ENCODE results near the gene SPATA6L.
A peak's percentile ranks its signal among the peaks of the same experiment; 100 is the strongest.
"Not testable (repeated sequence)": the region's sequence is repeated elsewhere in the genome, so short reads cannot be mapped to it uniquely, and the experiment has no call there.

The SPATA6L gene

GRCh38 chr9:4674783-4675182, 8.5 kb upstream of the SPATA6L start:
- no peak for DNase-seq (ENCODE audit: low spot score)

- DNase-seq (ENCODE audit: low spot score): no peak
Measured at GRCh38 chr9:4671737-4672136, 5.5 kb upstream of the SPATA6L start.

- DNase-seq (ENCODE audit: low spot score): no peak
Measured at GRCh38 chr9:4670591-4670990, 4.3 kb upstream of the SPATA6L start.

- no peak for DNase-seq (ENCODE audit: low spot score)
Measured at GRCh38 chr9:4669890-4670289, 3.6 kb upstream of the SPATA6L start.

- no peak for DNase-seq (ENCODE audit: low spot score)
Measured at GRCh38 chr9:4668604-4669003, 2.3 kb upstream of the SPATA6L start.

GRCh38 chr9:4667681-4668080, 1.4 kb upstream of the SPATA6L start:
- no peak for DNase-seq (ENCODE audit: low spot score)

GRCh38 chr9:4665357-4665756, 923 bp downstream of the SPATA6L start:
- no peak for DNase-seq (ENCODE audit: low spot score)

GRCh38 chr9:4663956-4664355, 2.3 kb downstream of the SPATA6L start:
- no peak for DNase-seq (ENCODE audit: low spot score)

GRCh38 chr9:4662989-4663792, 3.1 kb downstream of the SPATA6L start:
- peak; percentile 43 for DNase-seq (ENCODE audit: low spot score)

GRCh38 chr9:4662108-4662988, 3.9 kb downstream of the SPATA6L start, which contains the start of gene PLPP6:
Gene PLPP6, plus strand, starts transcription at chr9:4662294. Its CDS starts 82 bp downstream, at chr9:4662376.
- DNase-seq (ENCODE audit: low spot score): peak; percentile 78

- no peak for DNase-seq (ENCODE audit: low spot score)
Measured at GRCh38 chr9:4661611-4662010, 4.7 kb downstream of the SPATA6L start.

- no peak for DNase-seq (ENCODE audit: low spot score)
Measured at GRCh38 chr9:4661165-4661564, 5.1 kb downstream of the SPATA6L start.

- DNase-seq (ENCODE audit: low spot score): not testable (repeated sequence)
Measured at GRCh38 chr9:4660665-4661064, 5.6 kb downstream of the SPATA6L start.

- no peak for DNase-seq (ENCODE audit: low spot score)
Measured at GRCh38 chr9:4657426-4658159, 8.7 kb downstream of the SPATA6L start.

GRCh38 chr9:4656621-4657020, 9.7 kb downstream of the SPATA6L start:
- no peak for DNase-seq (ENCODE audit: low spot score)

GRCh38 chr9:4656196-4656595, 10.1 kb downstream of the SPATA6L start:
- not testable (repeated sequence) for DNase-seq (ENCODE audit: low spot score)

GRCh38 chr9:4654538-4654937, 11.7 kb downstream of the SPATA6L start:
- DNase-seq (ENCODE audit: low spot score): no peak

- DNase-seq (ENCODE audit: low spot score): no peak
Measured at GRCh38 chr9:4654084-4654483, 12.2 kb downstream of the SPATA6L start.

- no peak for DNase-seq (ENCODE audit: low spot score)
Measured at GRCh38 chr9:4642351-4642750, 23.9 kb downstream of the SPATA6L start.

- DNase-seq (ENCODE audit: low spot score): peak; percentile 22
Measured at GRCh38 chr9:4640027-4640426, 26.3 kb downstream of the SPATA6L start.

- no peak for DNase-seq (ENCODE audit: low spot score)
Measured at GRCh38 chr9:4639420-4639819, 26.9 kb downstream of the SPATA6L start.

- DNase-seq (ENCODE audit: low spot score): no peak
Measured at GRCh38 chr9:4638968-4639367, 27.3 kb downstream of the SPATA6L start.

Data from NAMALWA (cell line).